HCT116 (cell line): ENCODE measurements around the gene LRRFIP1. TPM values are rescaled to one million over a fixed set of nuclear protein-coding genes. Genes with fewer than 3 reads are reported as not detected.

Experiments used
- ATAC-seq: fragments of 200-7000 bp; cut with Tn5 transposase; 2 replicates; pipeline ENCODE4 v1.9.1; 2020; ENCODE audit warnings: mild to moderate bottlenecking, moderate library complexity
- BruUV-seq: library from RNA; stranded (reverse); fragments of 400-500 nt; replicated peaks from 2 replicates; lab custom pipeline; 2021; lab: Mats Ljungman, UMichigan
- CTCF ChIA-PET: fragments of 300-600 bp; sonication (Branson Sonifier 250); formaldehyde crosslinking; loops from one replicate; lab custom pipeline; 2021; ENCODE audit warnings: antibody characterized with exemption; lab: Charles Lee
- POLR2A ChIA-PET: fragments of 300-600, 350-600 bp; sonication (Branson Sonifier 250); formaldehyde crosslinking; loops from one replicate; lab custom pipeline; 2021; ENCODE audit warnings: antibody characterized with exemption; lab: Charles Lee
- RAD21 ChIA-PET, 2 experiments: fragments of 300-600 bp; sonication (Branson Sonifier 250); formaldehyde crosslinking; loops; one replicate each; lab custom pipeline; 2023; ENCODE audit warnings: low total read pairs in 2 of 2; ENCODE audit not compliant: uncharacterized antibody in 2 of 2, unreplicated experiment in 2 of 2, low non-redundant PET in 1 of 2; lab: Charles Lee
- DNase-seq: peaks from one replicate; pipeline ENCODE4 v3.0.0-alpha.2; 2010; ENCODE audit warnings: low read depth, low spot score
- H2AFZ ChIP-seq: fragments of 200-600 bp; shearing (Covaris generic), sonication (generic); 2 replicates; pipeline ENCODE4 v1.6.1; 2017; ENCODE audit warnings: low read depth, mixed run types, mixed read lengths, antibody characterized with exemption, low read length; ENCODE audit not compliant: poor library complexity, severe bottlenecking
- H3K27ac ChIP-seq: 2 replicates; pipeline ENCODE4 v1.5.1; 2012; ENCODE audit warnings: low read depth, low read length
- H3K27me3 ChIP-seq: fragments of 200-600 bp; sonication (generic); 2 replicates; pipeline ENCODE4 v1.6.1; 2016; ENCODE audit warnings: mixed run types, low read length, mixed read lengths; ENCODE audit not compliant: insufficient read depth
- H3K36me3 ChIP-seq, 2 experiments: fragments of 200-500 bp in 1 of 2; fragments of 200-600 bp in 1 of 2; sonication (Bioruptor generic) in 1 of 2; sonication (generic) in 1 of 2; 2 replicates each; pipeline versions ENCODE4 v1.5.1 to v1.6.1; 2014 to 2016; ENCODE audit warnings: low read length in 2 of 2, inconsistent platforms in 1 of 2, mixed read lengths in 1 of 2, mixed run types in 1 of 2; ENCODE audit not compliant: insufficient read depth in 2 of 2, control insufficient read depth in 1 of 2
- H3K4me1 ChIP-seq, 2 experiments: fragments of 200-600 bp in 1 of 2; sonication (generic) in 1 of 2; 2 replicates each; pipeline versions ENCODE4 v1.5.1 to v1.6.1; 2012 to 2017; ENCODE audit warnings: low read length in 2 of 2, inconsistent platforms in 1 of 2, mild to moderate bottlenecking in 1 of 2, mixed read lengths in 1 of 2, mixed run types in 1 of 2, moderate library complexity in 1 of 2; ENCODE audit not compliant: insufficient read depth in 2 of 2, control insufficient read depth in 1 of 2
- H3K4me2 ChIP-seq: fragments of 200-600 bp; sonication (generic); 2 replicates; pipeline ENCODE4 v1.6.1; 2017; ENCODE audit warnings: mixed run types, low read length, mixed read lengths
- H3K4me3 ChIP-seq, 2 experiments: fragments of 200-600 bp in 1 of 2; sonication (generic) in 1 of 2; replicated peaks in 1 of 2; 2 replicates each; pipeline ENCODE4 v1.5.1; 2011 to 2016; ENCODE audit warnings: low read length in 2 of 2, control low read depth in 1 of 2, low read depth in 1 of 2, mild to moderate bottlenecking in 1 of 2, mixed read lengths in 1 of 2, mixed run types in 1 of 2
- H3K79me2 ChIP-seq: fragments of 200-600 bp; sonication (generic); 2 replicates; pipeline ENCODE4 v1.6.1; 2017; ENCODE audit warnings: mild to moderate bottlenecking, mixed run types, low read length, moderate library complexity, mixed read lengths; ENCODE audit not compliant: insufficient read depth
- H3K9ac ChIP-seq: fragments of 200-600 bp; sonication (generic); 2 replicates; pipeline ENCODE4 v1.6.1; 2016; ENCODE audit warnings: low read length, mixed read lengths
- H3K9me2 ChIP-seq: fragments of 200-600 bp; sonication (generic), shearing (Covaris generic); 2 replicates; pipeline ENCODE4 v1.6.1; 2017; ENCODE audit warnings: mixed run types, mild to moderate bottlenecking, moderate library complexity; ENCODE audit not compliant: insufficient read depth
- H3K9me3 ChIP-seq, 2 experiments: fragments of 200-500 bp in 1 of 2; fragments of 200-600 bp in 1 of 2; sonication (Bioruptor generic) in 1 of 2; sonication (generic) in 1 of 2; 2 replicates each; pipeline ENCODE4 v1.6.1; 2014 to 2017; ENCODE audit warnings: low read length in 2 of 2, mixed read lengths in 2 of 2, inconsistent platforms in 1 of 2, low read depth in 1 of 2, mild to moderate bottlenecking in 1 of 2, mixed run types in 1 of 2, moderate library complexity in 1 of 2; ENCODE audit not compliant: control insufficient read depth in 1 of 2, insufficient read depth in 1 of 2
- H4K20me1 ChIP-seq: fragments of 200-600 bp; sonication (generic), shearing (Covaris generic); 2 replicates; pipeline ENCODE4 v1.6.1; 2017; ENCODE audit warnings: mixed run types, mild to moderate bottlenecking, moderate library complexity; ENCODE audit not compliant: insufficient read depth
- CEBPB ChIP-seq: IDR thresholded peaks from 2 replicates; pipeline ENCODE4 v1.6.1; 2012; ENCODE audit warnings: low read depth
- FOSL1 ChIP-seq: IDR thresholded peaks from 2 replicates; pipeline ENCODE4 v1.6.1; 2012; ENCODE audit warnings: low read depth
- JUND ChIP-seq: IDR thresholded peaks from 2 replicates; pipeline ENCODE4 v1.6.1; 2012
- POLR2AphosphoS5 ChIP-seq: IDR thresholded peaks from 2 replicates; pipeline ENCODE4 v1.6.1; 2011; ENCODE audit warnings: mild to moderate bottlenecking, low read depth, low read length, moderate library complexity
- REST ChIP-seq: IDR thresholded peaks from 2 replicates; pipeline ENCODE4 v1.6.1; 2012; ENCODE audit warnings: low read depth
- SIN3A ChIP-seq: IDR thresholded peaks from 2 replicates; pipeline ENCODE4 v1.6.1; 2012; ENCODE audit warnings: low read depth
- SP1 ChIP-seq: IDR thresholded peaks from 2 replicates; pipeline ENCODE4 v1.6.1; 2012; ENCODE audit warnings: low read depth
- YY1 ChIP-seq: IDR thresholded peaks from 2 replicates; pipeline ENCODE4 v1.6.1; 2011; ENCODE audit warnings: low read length, low read depth, moderate library complexity, mild to moderate bottlenecking; ENCODE audit not compliant: insufficient replicate concordance; ENCODE audit errors: extremely low read depth
- intact Hi-C: fragments of 100-400 bp; cut with micrococcal nuclease; formaldehyde crosslinking; loops from 2 replicates; pipeline ENCODE4 v1.10.0; 2022
- total RNA-seq: library from RNA; stranded (reverse); gene quantifications from one replicate; pipeline ENCODE4 v1.2.1, GENCODE V29; 2021; ENCODE audit not compliant: unreplicated experiment
- TF ChIP-seq, protein P1 (sequence below): IDR thresholded peaks from 2 replicates; pipeline ENCODE4 v1.6.1; 2012

LRRFIP1 gene
- total RNA-seq, 1 experiment from 2014 or later, result 76.9 TPM

DNA sequence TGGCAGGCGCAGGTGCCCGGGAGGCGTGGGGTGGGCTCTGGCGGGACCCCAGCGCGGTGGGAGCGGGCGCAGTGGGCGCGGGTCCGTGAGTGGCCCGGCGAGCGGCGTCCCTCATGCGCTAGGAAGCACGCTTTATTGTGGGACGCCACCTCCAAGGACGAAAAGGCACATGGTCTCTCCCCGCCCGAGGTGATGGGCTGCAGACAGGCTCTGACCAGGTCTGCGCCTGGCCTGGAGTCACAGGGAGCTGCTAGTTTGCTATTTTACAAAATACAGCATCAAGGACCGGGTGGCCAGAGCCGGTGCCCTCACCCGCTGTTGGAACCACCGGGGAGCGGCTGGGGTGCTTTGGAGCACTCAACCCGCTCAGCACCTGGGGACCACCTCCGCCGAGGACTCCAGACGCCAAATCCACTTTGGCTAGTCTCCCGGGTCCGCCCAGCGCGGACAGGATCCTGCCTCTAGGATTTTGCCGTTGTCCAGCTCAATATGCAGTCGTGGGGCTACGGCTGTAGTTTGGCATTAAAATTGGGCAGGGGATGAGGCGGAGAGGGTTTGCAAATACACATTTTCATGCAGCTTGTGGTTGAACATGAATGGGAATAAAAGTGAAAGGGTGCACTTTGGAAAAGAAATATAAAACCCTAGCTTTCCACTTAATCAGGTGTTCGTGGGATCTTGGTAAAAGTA, 65.4 kb downstream of the LRRFIP1 start:
- Histone ChIP-seq H3K4me1 (peaks cover 48 to 68% of the 10 kb centered on the region in 2 experiments), H3K9me3 (no peaks in the 10 kb centered on the region), H3K79me2 (peaks cover 55% of the 10 kb centered on the region), H3K4me2 (peak overlapping the region; percentile 92), H3K27ac (peak overlapping the region; percentile 89), H4K20me1 (no peaks in the 10 kb centered on the region), H3K36me3 (no peaks in the 10 kb centered on the region), H2AFZ (no peak overlapping the region), H3K27me3 (no peaks in the 10 kb centered on the region)
- no peak for DNase-seq
- intact Hi-C loops, result no loop called here
- CTCF ChIA-PET, result no interaction called here
- RAD21 ChIA-PET, result interaction anchor here (0.8 kb wide), 2 partner anchors 19 to 20 kb away, joined by 3 read pairs; no protein-coding TSS in a partner anchor
- TF ChIP-seq, protein P1, sequence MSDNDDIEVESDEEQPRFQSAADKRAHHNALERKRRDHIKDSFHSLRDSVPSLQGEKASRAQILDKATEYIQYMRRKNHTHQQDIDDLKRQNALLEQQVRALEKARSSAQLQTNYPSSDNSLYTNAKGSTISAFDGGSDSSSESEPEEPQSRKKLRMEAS, result peak; percentile 80
- TF ChIP-seq FOSL1 (no peak), SIN3A (peak; percentile 55; the same call in 1 of the 2 replicates), POLR2AphosphoS5 (no peak)
- TF ChIP-seq, all 23 proteins: peak for 2
- POLR2A ChIA-PET, result no interaction called here
- Histone ChIP-seq H3K4me3 (peak overlapping the region; percentile 86 to 89), H3K9ac (peak overlapping the region; percentile 86), H3K9me2 (no peaks in the 10 kb centered on the region)
- no TSS peak for BruUV-seq
- ATAC-seq, result peak; percentile 28

- DNase-seq (no peak), ATAC-seq (no peak; the same call in 1 of the 2 replicates)
- ChIA-PET CTCF (no interaction called here), RAD21 (interaction anchor here in 1 of 2 experiments (0.8 kb wide), 1 partner anchor 21 kb away, joined by 3 read pairs; no protein-coding TSS in a partner anchor), POLR2A (no interaction called here)
- H2AFZ ChIP-seq, result no peak overlapping the region
- no TSS peak for BruUV-seq
- H3K4me1 ChIP-seq, result peaks cover 50 to 70% of the 10 kb centered on the region in 2 experiments
- H4K20me1 ChIP-seq, result no peaks in the 10 kb centered on the region
- H3K4me2 ChIP-seq, result peak overlapping the region; percentile 92
- peak overlapping the region; percentile 86 for H3K9ac ChIP-seq
- H3K36me3 ChIP-seq, result no peaks in the 10 kb centered on the region
- no peaks in the 10 kb centered on the region for H3K9me3 ChIP-seq
- intact Hi-C loops, result no loop called here
- H3K9me2 ChIP-seq, result no peaks in the 10 kb centered on the region
- H3K4me3 ChIP-seq, result peak overlapping the region; percentile 86 to 89
- TF ChIP-seq YY1, result no peak
- TF ChIP-seq REST, result no peak
- TF ChIP-seq FOSL1, result peak; percentile 60; the same call in 1 of the 2 replicates
- TF ChIP-seq CEBPB, result peak; percentile 67
- TF ChIP-seq SP1, result peak; percentile 57; the same call in 1 of the 2 replicates
- TF ChIP-seq, protein P1, result no peak
- TF ChIP-seq JUND, result peak; percentile 50; the same call in 1 of the 2 replicates
- no peaks in the 10 kb centered on the region for H3K27me3 ChIP-seq
- H3K27ac ChIP-seq, result peak overlapping the region; percentile 89
- peaks cover 62% of the 10 kb centered on the region for H3K79me2 ChIP-seq
Measured at GRCh38 chr2:237693291-237693994, 66.1 kb downstream of the LRRFIP1 start.
